Activated naive CD4-positive, alpha-beta T cell treated with anti-CD3 and anti-CD28 coated beads, Interleukin-2, amount 50 U/mL, for 72 hours (primary cell): Measurements from ENCODE around the gene UCMA. TPM values are rescaled to one million over a fixed set of nuclear protein-coding genes. Genes with fewer than 3 reads are reported as not detected.

ENCODE experiments used
- total RNA-seq, 2 donors: library from RNA; stranded (reverse); gene quantifications; one replicate each; pipeline ENCODE4 v1.2.3, GENCODE V29; 2022

UCMA gene
- total RNA-seq, 2 donors from 2014 or later = not detected

Other genes with a start within 250 kb of the UCMA start
- under 1 TPM in 1 of 2 donors, not detected in 1; 0.19 TPM for gene CCDC3, start 232.7 kb downstream of the UCMA start, total RNA-seq
- 10 to 100 TPM; 47.8 to 66.5 TPM for gene OPTN, start 134.2 kb downstream of the UCMA start, total RNA-seq
- gene MCM10, start 72.8 kb downstream of the UCMA start, total RNA-seq = 10 to 100 TPM; 60.0 to 64.6 TPM
- gene PHYH, start 65.7 kb upstream of the UCMA start, total RNA-seq = 10 to 100 TPM; 14.0 to 17.5 TPM
- gene SEPHS1, start 113.9 kb upstream of the UCMA start, total RNA-seq = 10 to 100 TPM; 60.3 to 67.9 TPM